Measurements from ENCODE around the gene TRIM46.

DNA sequence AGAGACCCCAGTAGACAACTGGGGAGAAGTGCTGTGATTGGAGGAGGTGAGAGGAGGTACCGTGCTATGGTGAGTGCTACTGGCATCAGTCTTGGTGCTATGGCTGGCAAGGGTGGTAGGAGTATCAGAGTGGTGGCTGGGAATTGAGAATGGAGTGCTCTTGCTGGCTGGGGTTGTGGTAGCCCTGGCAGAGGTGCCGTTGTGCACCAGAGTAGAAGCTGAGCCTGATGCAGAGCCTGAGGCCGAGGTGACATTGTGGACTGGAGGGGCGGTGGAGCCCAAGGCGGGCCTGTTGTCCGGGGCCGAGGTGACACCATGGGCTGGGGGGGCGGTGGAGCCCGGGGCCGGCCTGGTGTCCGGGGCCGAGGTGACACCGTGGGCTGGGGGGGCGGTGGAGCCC is 14.6 kb downstream of the TRIM46 start:
- TF ChIP-seq, protein P1, sequence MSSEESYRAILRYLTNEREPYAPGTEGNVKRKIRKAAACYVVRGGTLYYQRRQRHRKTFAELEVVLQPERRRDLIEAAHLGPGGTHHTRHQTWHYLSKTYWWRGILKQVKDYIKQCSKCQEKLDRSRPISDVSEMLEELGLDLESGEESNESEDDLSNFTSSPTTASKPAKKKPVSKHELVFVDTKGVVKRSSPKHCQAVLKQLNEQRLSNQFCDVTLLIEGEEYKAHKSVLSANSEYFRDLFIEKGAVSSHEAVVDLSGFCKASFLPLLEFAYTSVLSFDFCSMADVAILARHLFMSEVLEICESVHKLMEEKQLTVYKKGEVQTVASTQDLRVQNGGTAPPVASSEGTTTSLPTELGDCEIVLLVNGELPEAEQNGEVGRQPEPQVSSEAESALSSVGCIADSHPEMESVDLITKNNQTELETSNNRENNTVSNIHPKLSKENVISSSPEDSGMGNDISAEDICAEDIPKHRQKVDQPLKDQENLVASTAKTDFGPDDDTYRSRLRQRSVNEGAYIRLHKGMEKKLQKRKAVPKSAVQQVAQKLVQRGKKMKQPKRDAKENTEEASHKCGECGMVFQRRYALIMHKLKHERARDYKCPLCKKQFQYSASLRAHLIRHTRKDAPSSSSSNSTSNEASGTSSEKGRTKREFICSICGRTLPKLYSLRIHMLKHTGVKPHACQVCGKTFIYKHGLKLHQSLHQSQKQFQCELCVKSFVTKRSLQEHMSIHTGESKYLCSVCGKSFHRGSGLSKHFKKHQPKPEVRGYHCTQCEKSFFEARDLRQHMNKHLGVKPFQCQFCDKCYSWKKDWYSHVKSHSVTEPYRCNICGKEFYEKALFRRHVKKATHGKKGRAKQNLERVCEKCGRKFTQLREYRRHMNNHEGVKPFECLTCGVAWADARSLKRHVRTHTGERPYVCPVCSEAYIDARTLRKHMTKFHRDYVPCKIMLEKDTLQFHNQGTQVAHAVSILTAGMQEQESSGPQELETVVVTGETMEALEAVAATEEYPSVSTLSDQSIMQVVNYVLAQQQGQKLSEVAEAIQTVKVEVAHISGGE (CRISPR knock-in tag; IDR thresholded peaks at IDR 0.05), result no peak
- TF ChIP-seq, protein P2, sequence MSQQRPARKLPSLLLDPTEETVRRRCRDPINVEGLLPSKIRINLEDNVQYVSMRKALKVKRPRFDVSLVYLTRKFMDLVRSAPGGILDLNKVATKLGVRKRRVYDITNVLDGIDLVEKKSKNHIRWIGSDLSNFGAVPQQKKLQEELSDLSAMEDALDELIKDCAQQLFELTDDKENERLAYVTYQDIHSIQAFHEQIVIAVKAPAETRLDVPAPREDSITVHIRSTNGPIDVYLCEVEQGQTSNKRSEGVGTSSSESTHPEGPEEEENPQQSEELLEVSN (IDR thresholded peaks at IDR 0.05; ENCODE audit: borderline replicate concordance in 1 of 2, extremely low read depth in 1 of 2, insufficient read depth in 1 of 2, insufficient read length in 1 of 2, low read depth in 1 of 2, low read length in 1 of 2, poor library complexity in 1 of 2, severe bottlenecking in 1 of 2), result no peak
- TF ChIP-seq NFYB (IDR thresholded peaks at IDR 0.05; ENCODE audit: extremely low read depth, insufficient read length) (no peak), RAD21 (CRISPR knock-in tag; conservative IDR thresholded peaks at IDR 0.05 in 1 of 2, IDR thresholded peaks at IDR 0.05 in 1 of 2) (no peak), FOXJ2 (tag; IDR thresholded peaks at IDR 0.05) (no peak), POLR2AphosphoS5 (IDR thresholded peaks at IDR 0.05; ENCODE audit: control insufficient read depth, insufficient read depth, low read depth, low read length) (no peak), MEIS2 (IDR thresholded peaks at IDR 0.05; ENCODE audit: partially characterized antibody) (no peak), GABPB1 (CRISPR knock-in tag; IDR thresholded peaks at IDR 0.05) (no peak), RCOR1 (IDR thresholded peaks at IDR 0.05; ENCODE audit: borderline replicate concordance in 1 of 2, low read depth in 2 of 2, low read length in 2 of 2) (no peak), ATF7 (IDR thresholded peaks at IDR 0.05) (no peak), TOE1 (IDR thresholded peaks at IDR 0.05; ENCODE audit: borderline replicate concordance) (no peak), TOE1 (CRISPR knock-in tag; IDR thresholded peaks at IDR 0.05; ENCODE audit: borderline replicate concordance, low read depth) (no peak)
- TF ChIP-seq, protein P3, sequence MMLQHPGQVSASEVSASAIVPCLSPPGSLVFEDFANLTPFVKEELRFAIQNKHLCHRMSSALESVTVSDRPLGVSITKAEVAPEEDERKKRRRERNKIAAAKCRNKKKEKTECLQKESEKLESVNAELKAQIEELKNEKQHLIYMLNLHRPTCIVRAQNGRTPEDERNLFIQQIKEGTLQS (IDR thresholded peaks at IDR 0.05), result no peak
- TF ChIP-seq, protein P3 (CRISPR knock-in tag; conservative IDR thresholded peaks at IDR 0.05), result no peak
- TF ChIP-seq, protein P4, sequence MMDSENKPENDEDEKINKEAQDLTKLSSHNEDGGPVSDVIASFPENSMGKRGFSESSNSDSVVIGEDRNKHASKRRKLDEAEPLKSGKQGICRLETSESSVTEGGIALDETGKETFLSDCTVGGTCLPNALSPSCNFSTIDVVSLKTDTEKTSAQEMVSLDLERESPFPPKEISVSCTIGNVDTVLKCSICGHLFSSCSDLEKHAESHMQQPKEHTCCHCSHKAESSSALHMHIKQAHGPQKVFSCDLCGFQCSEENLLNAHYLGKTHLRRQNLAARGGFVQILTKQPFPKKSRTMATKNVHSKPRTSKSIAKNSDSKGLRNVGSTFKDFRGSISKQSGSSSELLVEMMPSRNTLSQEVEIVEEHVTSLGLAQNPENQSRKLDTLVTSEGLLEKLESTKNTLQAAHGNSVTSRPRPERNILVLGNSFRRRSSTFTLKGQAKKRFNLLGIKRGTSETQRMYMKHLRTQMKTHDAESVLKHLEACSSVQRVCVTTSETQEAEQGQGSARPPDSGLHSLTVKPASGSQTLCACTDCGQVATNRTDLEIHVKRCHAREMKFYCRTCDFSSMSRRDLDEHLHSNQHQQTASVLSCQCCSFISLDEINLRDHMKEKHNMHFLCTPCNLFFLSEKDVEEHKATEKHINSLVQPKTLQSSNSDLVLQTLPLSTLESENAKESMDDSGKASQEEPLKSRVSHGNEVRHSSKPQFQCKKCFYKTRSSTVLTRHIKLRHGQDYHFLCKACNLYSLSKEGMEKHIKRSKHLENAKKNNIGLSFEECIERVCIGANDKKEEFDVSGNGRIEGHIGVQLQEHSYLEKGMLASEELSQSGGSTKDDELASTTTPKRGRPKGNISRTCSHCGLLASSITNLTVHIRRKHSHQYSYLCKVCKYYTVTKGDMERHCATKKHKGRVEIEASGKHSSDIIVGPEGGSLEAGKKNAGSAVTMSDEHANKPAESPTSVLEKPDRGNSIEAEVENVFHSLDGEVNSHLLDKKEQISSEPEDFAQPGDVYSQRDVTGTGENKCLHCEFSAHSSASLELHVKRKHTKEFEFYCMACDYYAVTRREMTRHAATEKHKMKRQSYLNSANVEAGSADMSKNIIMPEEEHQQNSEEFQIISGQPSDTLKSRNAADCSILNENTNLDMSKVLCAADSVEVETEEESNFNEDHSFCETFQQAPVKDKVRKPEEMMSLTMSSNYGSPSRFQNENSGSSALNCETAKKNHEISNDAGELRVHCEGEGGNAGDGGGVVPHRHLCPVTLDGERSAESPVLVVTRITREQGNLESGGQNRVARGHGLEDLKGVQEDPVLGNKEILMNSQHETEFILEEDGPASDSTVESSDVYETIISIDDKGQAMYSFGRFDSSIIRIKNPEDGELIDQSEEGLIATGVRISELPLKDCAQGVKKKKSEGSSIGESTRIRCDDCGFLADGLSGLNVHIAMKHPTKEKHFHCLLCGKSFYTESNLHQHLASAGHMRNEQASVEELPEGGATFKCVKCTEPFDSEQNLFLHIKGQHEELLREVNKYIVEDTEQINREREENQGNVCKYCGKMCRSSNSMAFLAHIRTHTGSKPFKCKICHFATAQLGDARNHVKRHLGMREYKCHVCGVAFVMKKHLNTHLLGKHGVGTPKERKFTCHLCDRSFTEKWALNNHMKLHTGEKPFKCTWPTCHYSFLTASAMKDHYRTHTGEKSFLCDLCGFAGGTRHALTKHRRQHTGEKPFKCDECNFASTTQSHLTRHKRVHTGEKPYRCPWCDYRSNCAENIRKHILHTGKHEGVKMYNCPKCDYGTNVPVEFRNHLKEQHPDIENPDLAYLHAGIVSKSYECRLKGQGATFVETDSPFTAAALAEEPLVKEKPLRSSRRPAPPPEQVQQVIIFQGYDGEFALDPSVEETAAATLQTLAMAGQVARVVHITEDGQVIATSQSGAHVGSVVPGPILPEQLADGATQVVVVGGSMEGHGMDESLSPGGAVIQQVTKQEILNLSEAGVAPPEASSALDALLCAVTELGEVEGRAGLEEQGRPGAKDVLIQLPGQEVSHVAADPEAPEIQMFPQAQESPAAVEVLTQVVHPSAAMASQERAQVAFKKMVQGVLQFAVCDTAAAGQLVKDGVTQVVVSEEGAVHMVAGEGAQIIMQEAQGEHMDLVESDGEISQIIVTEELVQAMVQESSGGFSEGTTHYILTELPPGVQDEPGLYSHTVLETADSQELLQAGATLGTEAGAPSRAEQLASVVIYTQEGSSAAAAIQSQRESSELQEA (IDR thresholded peaks at IDR 0.05; ENCODE audit: low read depth), result no peak
- TF ChIP-seq, protein P5, sequence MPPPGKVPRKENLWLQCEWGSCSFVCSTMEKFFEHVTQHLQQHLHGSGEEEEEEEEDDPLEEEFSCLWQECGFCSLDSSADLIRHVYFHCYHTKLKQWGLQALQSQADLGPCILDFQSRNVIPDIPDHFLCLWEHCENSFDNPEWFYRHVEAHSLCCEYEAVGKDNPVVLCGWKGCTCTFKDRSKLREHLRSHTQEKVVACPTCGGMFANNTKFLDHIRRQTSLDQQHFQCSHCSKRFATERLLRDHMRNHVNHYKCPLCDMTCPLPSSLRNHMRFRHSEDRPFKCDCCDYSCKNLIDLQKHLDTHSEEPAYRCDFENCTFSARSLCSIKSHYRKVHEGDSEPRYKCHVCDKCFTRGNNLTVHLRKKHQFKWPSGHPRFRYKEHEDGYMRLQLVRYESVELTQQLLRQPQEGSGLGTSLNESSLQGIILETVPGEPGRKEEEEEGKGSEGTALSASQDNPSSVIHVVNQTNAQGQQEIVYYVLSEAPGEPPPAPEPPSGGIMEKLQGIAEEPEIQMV (tag; conservative IDR thresholded peaks at IDR 0.05; ENCODE audit: low read depth), result no peak
